HEK293T (cell line): ENCODE results near the gene COLGALT1.

Experiments used
- CTCF ChIA-PET: fragments of 350-600 bp; formaldehyde crosslinking; extraction: SDS; loops from one replicate; lab custom pipeline; 2021; ENCODE audit warnings: antibody characterized with exemption, inconsistent platforms; lab: Yijun Ruan, JAX
- POLR2A ChIA-PET: fragments of 350-600 bp; formaldehyde crosslinking; extraction: SDS; loops from one replicate; lab custom pipeline; 2020; ENCODE audit warnings: antibody characterized with exemption, inconsistent platforms; lab: Yijun Ruan, JAX
- DNase-seq: peaks from one replicate; pipeline ENCODE4 v3.0.0; 2012; ENCODE audit warnings: mixed read lengths; ENCODE audit errors: extremely low spot score
- ARNT ChIP-seq: fragments of 450-650 bp; IDR thresholded peaks from 2 replicates; pipeline ENCODE4 v1.6.1; 2017; ENCODE audit warnings: mild to moderate bottlenecking
- BHLHE40 ChIP-seq: fragments of 450-650 bp; IDR thresholded peaks from 2 replicates; pipeline ENCODE4 v1.6.1; 2016; ENCODE audit warnings: mild to moderate bottlenecking, moderate library complexity, borderline replicate concordance
- CTBP1 ChIP-seq: fragments of 450-650 bp; IDR thresholded peaks from 2 replicates; pipeline ENCODE4 v1.6.1; 2016; ENCODE audit warnings: borderline replicate concordance
- ELF4 ChIP-seq: fragments of 450-650 bp; IDR thresholded peaks from 2 replicates; pipeline ENCODE4 v1.6.1; 2017; ENCODE audit warnings: antibody characterized with exemption
- FOXA1 ChIP-seq: fragments of 450-650 bp; IDR thresholded peaks from 2 replicates; pipeline ENCODE4 v1.6.1; 2016; ENCODE audit warnings: mild to moderate bottlenecking
- FOXK2 ChIP-seq: fragments of 450-650 bp; IDR thresholded peaks from 2 replicates; pipeline ENCODE4 v1.6.1; 2016; ENCODE audit warnings: mild to moderate bottlenecking
- FOXM1 ChIP-seq: fragments of 450-650 bp; IDR thresholded peaks from 2 replicates; pipeline ENCODE4 v1.6.1; 2017; ENCODE audit warnings: mild to moderate bottlenecking, borderline replicate concordance
- HDGF ChIP-seq: fragments of 450-650 bp; IDR thresholded peaks from 2 replicates; pipeline ENCODE4 v1.6.1; 2017; ENCODE audit warnings: antibody characterized with exemption, borderline replicate concordance
- L3MBTL2 ChIP-seq: fragments of 450-650 bp; conservative IDR thresholded peaks from 2 replicates; pipeline ENCODE4 v1.6.1; 2016; ENCODE audit warnings: mild to moderate bottlenecking
- LEF1 ChIP-seq: fragments of 450-650 bp; IDR thresholded peaks from 2 replicates; pipeline ENCODE4 v1.6.1; 2017; ENCODE audit warnings: mild to moderate bottlenecking, borderline replicate concordance
- NFRKB ChIP-seq: fragments of 450-650 bp; IDR thresholded peaks from 2 replicates; pipeline ENCODE4 v1.6.1; 2016; ENCODE audit warnings: mild to moderate bottlenecking, moderate library complexity
- PKNOX1 ChIP-seq: fragments of 450-650 bp; IDR thresholded peaks from 2 replicates; pipeline ENCODE4 v1.6.1; 2016
- SP1 ChIP-seq: fragments of 450-650 bp; IDR thresholded peaks from 2 replicates; pipeline ENCODE4 v1.6.1; 2017
- SUZ12 ChIP-seq: fragments of 450-650 bp; IDR thresholded peaks from 2 replicates; pipeline ENCODE4 v1.6.1; 2016; ENCODE audit warnings: mild to moderate bottlenecking
- TARDBP ChIP-seq: fragments of 450-650 bp; IDR thresholded peaks from 2 replicates; pipeline ENCODE4 v1.6.1; 2016
- ZNF384 ChIP-seq: fragments of 450-650 bp; IDR thresholded peaks from 2 replicates; pipeline ENCODE4 v1.6.1; 2016

The COLGALT1 gene

DNA sequence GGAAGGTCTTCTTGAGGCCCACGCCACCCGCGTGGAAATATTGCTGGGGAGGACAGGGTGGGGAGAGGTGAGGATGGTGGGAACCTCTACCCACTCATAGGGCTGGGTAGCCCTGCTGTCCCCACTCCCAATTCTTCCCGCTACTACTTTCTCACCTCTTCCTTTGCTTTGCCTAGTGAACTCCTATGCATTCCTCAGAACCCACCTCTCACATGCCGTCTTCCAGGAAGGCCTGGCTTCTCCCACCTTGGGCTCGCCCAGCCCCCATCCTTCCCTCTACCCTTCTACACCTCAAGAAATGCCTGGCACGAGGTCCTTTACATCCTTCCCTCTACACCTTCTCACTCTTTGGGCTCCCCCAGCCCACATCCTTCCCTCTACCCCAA lies 62.4 kb downstream of the COLGALT1 start:
- TF ChIP-seq SP1 (no peak), ELF4 (no peak), CTBP1 (no peak), LEF1 (no peak), L3MBTL2 (no peak), ARNT (no peak), ZNF384 (no peak), BHLHE40 (no peak), FOXA1 (no peak), TARDBP (no peak), FOXM1 (no peak), NFRKB (no peak), FOXK2 (no peak), HDGF (no peak), SUZ12 (no peak), PKNOX1 (no peak)
- DNase-seq: no peak
- ChIA-PET POLR2A (no interaction called here), CTCF (interaction anchor here (0.9 kb wide), 1 partner anchor 8 kb away, joined by 3 read pairs; no protein-coding TSS in a partner anchor)

- CTCF ChIA-PET: interaction anchor here (0.9 kb wide), 1 partner anchor 9 kb away, joined by 3 read pairs; no protein-coding TSS in a partner anchor
- DNase-seq: no peak
- TF ChIP-seq FOXM1: no peak
- POLR2A ChIA-PET: interaction anchor here (0.9 kb wide), 1 partner anchor 12 kb away, joined by 3 read pairs; no protein-coding TSS in a partner anchor
These were observed 62.9 kb downstream of the COLGALT1 start for GRCh38 chr19:17618281-17618903.

DNA sequence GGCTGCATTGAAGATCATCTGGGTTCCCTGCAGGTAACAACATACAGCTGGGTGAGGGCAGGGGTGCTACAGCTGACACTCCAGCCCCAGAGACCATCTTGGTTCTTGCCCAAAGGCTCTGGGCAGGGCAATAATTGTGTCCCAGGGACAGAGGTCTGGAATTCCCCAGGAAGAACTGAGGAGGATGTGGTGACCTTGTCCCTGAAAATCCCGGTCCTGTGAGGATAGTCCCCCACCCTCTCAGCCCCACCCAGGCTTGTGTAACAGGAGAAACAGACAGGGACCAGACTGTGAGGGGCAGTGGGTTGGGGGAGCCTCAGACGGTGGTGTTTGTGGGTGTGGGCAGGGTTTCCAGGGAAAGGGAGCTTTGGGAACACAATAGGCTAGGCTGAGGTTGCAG lies 63.5 kb downstream of the COLGALT1 start:
- ChIA-PET POLR2A (interaction anchor here (0.9 kb wide), 1 partner anchor 13 kb away, joined by 3 read pairs; no protein-coding TSS in a partner anchor), CTCF (interaction anchor here (0.9 kb wide), 1 partner anchor 9 kb away, joined by 3 read pairs; no protein-coding TSS in a partner anchor)
- TF ChIP-seq TARDBP (no peak), SUZ12 (no peak), L3MBTL2 (no peak)
- no peak for DNase-seq

DNA sequence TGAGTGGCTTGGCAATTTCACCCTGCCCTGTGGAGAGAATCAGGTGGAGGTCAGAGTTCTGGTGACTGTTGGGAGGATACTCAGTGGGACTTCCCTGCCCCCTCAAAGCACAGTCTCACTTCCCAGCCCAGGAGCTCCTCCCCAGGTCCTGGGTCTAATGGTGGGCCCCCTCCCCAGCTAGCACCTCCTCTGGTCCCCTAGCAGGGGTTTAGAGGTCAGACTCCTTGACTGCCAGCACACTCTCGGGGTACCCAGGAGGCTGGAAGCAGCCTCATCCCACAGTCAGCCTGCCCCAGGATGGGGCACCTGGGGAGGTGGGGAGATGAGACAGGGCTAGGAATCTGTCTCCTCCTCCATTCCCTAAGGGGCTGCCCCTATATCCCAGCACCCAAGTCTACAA lies 65.2 kb downstream of the COLGALT1 start:
- DNase-seq: no peak
- POLR2A ChIA-PET: interaction anchor here (1.7 kb wide), 1 partner anchor 15 kb away, joined by 10 read pairs; no protein-coding TSS in a partner anchor
- TF ChIP-seq TARDBP: no peak
- TF ChIP-seq HDGF: no peak
- TF ChIP-seq LEF1: no peak
- no peak for TF ChIP-seq L3MBTL2
- TF ChIP-seq FOXK2: no peak
- no peak for TF ChIP-seq SP1
- TF ChIP-seq ZNF384: no peak
- no peak for TF ChIP-seq FOXA1
- CTCF ChIA-PET: no interaction called here

DNA sequence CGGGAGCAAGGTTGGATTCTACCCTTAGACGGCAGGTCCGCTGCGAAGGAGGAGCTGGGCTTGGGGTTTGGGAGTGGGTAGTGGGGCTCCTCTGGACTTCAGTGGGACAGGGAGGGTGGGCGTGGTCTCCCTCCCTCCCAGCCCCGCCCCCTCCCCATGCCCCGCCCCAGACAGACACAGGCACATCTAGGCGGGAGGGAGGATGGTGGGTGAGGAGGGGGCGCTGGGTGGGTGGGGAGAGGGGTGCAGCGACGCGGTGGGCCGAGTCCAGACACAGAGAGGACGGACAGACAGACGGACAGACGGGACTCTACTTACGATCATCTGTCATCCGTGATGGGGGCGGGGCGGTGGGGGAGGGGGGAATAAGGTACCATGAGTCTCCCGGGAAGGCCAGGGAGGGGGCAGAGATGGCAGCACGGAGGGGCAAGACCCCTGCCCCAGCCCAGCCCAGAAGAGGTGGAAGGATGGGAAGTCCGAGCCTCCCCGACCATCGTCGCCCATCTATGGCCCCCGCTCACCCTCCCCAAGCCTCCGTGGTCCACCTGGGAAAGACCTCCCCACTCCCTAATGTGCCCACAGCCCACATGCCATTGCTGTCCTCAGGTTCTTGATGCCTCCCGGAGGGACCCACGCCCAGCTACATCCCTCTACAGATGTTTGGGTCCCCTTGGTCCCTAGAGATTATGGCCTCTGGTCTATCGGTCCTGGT lies 67.9 kb downstream of the COLGALT1 start:
- TF ChIP-seq NFRKB (no peak), FOXK2 (no peak), BHLHE40 (no peak), SP1 (no peak), PKNOX1 (no peak), L3MBTL2 (no peak), ELF4 (no peak), SUZ12 (no peak), ZNF384 (no peak), TARDBP (no peak), CTBP1 (no peak), ARNT (no peak)
- DNase-seq: no peak
- CTCF ChIA-PET: no interaction called here
- POLR2A ChIA-PET: no interaction called here

DNA sequence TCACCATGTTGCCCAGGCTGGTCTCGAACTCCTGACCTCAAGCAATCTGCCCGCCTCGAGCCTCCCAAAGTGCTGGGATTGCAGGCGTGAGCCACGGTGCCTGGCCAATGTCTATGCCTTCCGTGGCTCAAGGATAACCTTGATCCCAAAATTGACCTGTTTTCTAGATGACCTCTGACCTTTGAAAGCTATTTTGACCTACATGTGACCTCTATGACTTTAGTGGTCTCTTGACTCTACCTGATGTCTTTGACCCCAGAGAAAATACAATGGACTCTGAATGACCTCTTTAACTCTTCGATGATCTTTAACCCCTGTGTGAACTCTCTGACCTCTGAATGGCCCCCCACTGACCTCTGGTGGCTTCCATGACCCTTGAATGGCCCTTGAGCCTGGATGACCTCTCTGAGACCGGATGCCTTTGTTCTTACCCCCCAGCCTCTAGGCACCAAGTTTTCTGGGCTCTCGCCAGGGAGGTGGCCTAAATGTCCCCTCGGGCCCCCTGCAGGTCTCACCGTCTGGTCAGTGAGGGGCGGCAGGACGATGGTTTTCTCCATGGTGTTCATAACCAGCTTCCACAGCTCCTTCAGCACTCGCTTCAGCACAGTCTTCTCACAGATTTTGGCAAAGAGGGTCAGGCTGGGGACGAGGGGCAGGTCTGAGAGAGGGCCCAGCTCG lies 69.0 kb downstream of the COLGALT1 start:
- ChIA-PET CTCF (no interaction called here), POLR2A (no interaction called here)
- TF ChIP-seq SP1 (no peak), SUZ12 (no peak), ZNF384 (no peak), TARDBP (no peak), NFRKB (no peak), LEF1 (no peak), L3MBTL2 (no peak), PKNOX1 (no peak), BHLHE40 (no peak), ELF4 (no peak), FOXA1 (no peak), ARNT (no peak), HDGF (no peak), FOXM1 (no peak), FOXK2 (no peak)
- no peak for DNase-seq
